GM06990 (cell line): ENCODE data around the gene ASIC2.

Source experiments
- DNase-seq: peaks from one replicate; pipeline ENCODE4 v3.0.0-alpha.2; 2011; ENCODE audit not compliant: insufficient read length; ENCODE audit errors: extremely low read depth
- H3K27me3 ChIP-seq: replicated peaks from 2 replicates; pipeline ENCODE4 v1.6.0; 2011; ENCODE audit warnings: low read length; ENCODE audit not compliant: control insufficient read depth, insufficient read depth
- H3K36me3 ChIP-seq: 2 replicates; pipeline ENCODE4 v1.5.1; 2011; ENCODE audit warnings: low read length; ENCODE audit not compliant: control insufficient read depth, insufficient read depth
- H3K4me3 ChIP-seq: replicated peaks from 2 replicates; pipeline ENCODE4 v1.5.1; 2011; ENCODE audit warnings: low read depth, mild to moderate bottlenecking, control low read depth, low read length
- TF ChIP-seq, protein P1 (sequence below): IDR thresholded peaks from 2 replicates; pipeline ENCODE4 v1.5.1; 2011; ENCODE audit warnings: low read length, control low read depth, mild to moderate bottlenecking, inconsistent platforms; ENCODE audit not compliant: insufficient read depth, poor library complexity, severe bottlenecking

ASIC2 gene

DNA sequence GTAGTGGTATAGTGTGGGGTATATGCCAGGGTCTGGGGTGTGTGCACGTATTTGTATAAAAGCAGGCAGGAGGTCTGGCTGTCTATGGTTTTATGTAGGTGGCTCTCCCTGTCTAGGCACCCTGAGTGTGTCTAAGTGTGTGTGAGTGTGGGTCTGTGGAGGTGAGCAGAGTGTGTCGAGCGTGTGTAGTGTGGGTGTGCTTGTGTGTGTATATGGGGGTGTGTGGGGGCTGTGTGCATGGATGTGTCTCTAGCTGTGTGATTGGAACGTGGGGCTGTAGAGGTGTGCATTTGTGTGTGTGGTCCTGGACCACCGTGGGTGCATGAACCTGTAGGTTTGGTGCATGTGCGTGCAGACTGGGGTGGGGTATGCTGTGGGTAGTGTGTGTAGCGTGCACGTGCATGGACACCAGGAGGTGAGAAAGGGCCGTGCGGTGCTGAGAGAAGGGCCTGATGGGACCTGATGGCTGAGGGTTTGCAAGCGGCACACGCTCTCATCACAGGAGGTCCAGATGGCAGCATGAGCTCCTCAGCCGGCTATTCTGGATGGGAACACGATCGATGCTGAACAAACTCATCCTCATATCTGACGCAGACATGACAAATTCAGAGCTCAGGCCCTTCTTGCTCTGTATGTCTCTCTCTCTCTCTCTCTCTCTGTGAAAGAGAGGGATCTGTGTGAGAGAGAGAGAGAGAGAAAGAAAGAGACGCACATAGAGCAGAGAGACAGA lies 273.8 kb downstream of the ASIC2 start:
- Histone ChIP-seq H3K27me3 (no peaks in the 10 kb centered on the region; the same call in 1 of the 2 replicates), H3K4me3 (no peak overlapping the region), H3K36me3 (no peaks in the 10 kb centered on the region)
- DNase-seq, result no peak
- TF ChIP-seq, protein P1, sequence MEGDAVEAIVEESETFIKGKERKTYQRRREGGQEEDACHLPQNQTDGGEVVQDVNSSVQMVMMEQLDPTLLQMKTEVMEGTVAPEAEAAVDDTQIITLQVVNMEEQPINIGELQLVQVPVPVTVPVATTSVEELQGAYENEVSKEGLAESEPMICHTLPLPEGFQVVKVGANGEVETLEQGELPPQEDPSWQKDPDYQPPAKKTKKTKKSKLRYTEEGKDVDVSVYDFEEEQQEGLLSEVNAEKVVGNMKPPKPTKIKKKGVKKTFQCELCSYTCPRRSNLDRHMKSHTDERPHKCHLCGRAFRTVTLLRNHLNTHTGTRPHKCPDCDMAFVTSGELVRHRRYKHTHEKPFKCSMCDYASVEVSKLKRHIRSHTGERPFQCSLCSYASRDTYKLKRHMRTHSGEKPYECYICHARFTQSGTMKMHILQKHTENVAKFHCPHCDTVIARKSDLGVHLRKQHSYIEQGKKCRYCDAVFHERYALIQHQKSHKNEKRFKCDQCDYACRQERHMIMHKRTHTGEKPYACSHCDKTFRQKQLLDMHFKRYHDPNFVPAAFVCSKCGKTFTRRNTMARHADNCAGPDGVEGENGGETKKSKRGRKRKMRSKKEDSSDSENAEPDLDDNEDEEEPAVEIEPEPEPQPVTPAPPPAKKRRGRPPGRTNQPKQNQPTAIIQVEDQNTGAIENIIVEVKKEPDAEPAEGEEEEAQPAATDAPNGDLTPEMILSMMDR, result no peak

DNA sequence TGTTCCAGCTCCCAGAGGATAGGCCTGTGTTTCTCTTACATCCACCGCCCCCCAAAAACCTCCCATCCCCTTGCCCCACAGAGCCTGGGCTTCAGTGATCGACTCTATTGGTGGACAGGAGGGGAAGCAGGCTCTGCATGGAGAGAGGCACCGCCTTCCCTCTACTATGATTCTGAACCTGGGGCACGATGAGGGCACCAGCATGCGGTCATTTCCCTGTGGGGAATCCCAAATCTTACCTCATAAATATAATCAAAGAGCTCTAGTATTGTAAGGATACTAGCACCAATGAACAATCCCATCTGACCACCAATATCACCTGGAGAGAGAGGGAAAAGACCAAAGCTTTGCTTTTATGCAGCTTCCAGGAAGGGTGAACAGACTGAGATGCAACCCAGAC lies 275.7 kb downstream of the ASIC2 start:
- TF ChIP-seq, protein P1, result no peak
- no peaks in the 10 kb centered on the region for H3K36me3 ChIP-seq
- no peak overlapping the region for H3K4me3 ChIP-seq
- DNase-seq, result no peak
- no peaks in the 10 kb centered on the region; the same call in 1 of the 2 replicates for H3K27me3 ChIP-seq

GRCh38 chr17:33016920-33017319 lies 276.2 kb downstream of the ASIC2 start:
- no peaks in the 10 kb centered on the region for H3K36me3 ChIP-seq
- TF ChIP-seq, protein P1, result no peak
- H3K4me3 ChIP-seq, result no peak overlapping the region
- no peaks in the 10 kb centered on the region; the same call in none of the 2 replicates for H3K27me3 ChIP-seq
- DNase-seq, result no peak

- H3K36me3 ChIP-seq, result no peaks in the 10 kb centered on the region
- no peaks in the 10 kb centered on the region; the same call in none of the 2 replicates for H3K27me3 ChIP-seq
- no peak for DNase-seq
- TF ChIP-seq, protein P1, result no peak
- no peak overlapping the region for H3K4me3 ChIP-seq
Observed at GRCh38 chr17:33015716-33016346, 277.3 kb downstream of the ASIC2 start.

GRCh38 chr17:33014751-33015150 lies 278.3 kb downstream of the ASIC2 start:
- TF ChIP-seq, protein P1, result no peak
- no peaks in the 10 kb centered on the region; the same call in none of the 2 replicates for H3K27me3 ChIP-seq
- no peak overlapping the region for H3K4me3 ChIP-seq
- H3K36me3 ChIP-seq, result no peaks in the 10 kb centered on the region
- DNase-seq, result no peak
